GM12865 (cell line): ENCODE data around the gene MRC1.

Source experiments
- DNase-seq: peaks from one replicate; pipeline ENCODE4 v3.0.0; 2010; ENCODE audit warnings: low read depth
- H3K4me3 ChIP-seq: 2 replicates; pipeline ENCODE4 v1.5.1; 2011; ENCODE audit warnings: mild to moderate bottlenecking, low read depth, low read length, control low read depth
- CTCF ChIP-seq: IDR thresholded peaks from 2 replicates; pipeline ENCODE4 v1.5.1; 2011; ENCODE audit warnings: low read length, control low read depth, low read depth, inconsistent platforms; ENCODE audit not compliant: insufficient read depth; ENCODE audit errors: missing control alignments

The MRC1 gene

GRCh38 chr10:17785276-17785930 is 23.7 kb upstream of the MRC1 start:
- H3K4me3 ChIP-seq, result no peak overlapping the region
- no peak for DNase-seq
- TF ChIP-seq CTCF, result no peak

GRCh38 chr10:17787087-17787961 is 21.8 kb upstream of the MRC1 start:
- TF ChIP-seq CTCF, result no peak
- no peak overlapping the region for H3K4me3 ChIP-seq
- no peak for DNase-seq

GRCh38 chr10:17788646-17789045 is 20.5 kb upstream of the MRC1 start:
- H3K4me3 ChIP-seq, result no peak overlapping the region
- DNase-seq, result no peak
- no peak for TF ChIP-seq CTCF

- DNase-seq, result no peak
- TF ChIP-seq CTCF, result no peak
- no peak overlapping the region for H3K4me3 ChIP-seq
Observed at GRCh38 chr10:17789396-17789795, 19.8 kb upstream of the MRC1 start.

GRCh38 chr10:17790651-17791050 is 18.5 kb upstream of the MRC1 start:
- no peak overlapping the region for H3K4me3 ChIP-seq
- no peak for DNase-seq
- TF ChIP-seq CTCF, result no peak

GRCh38 chr10:17792991-17793390 is 16.2 kb upstream of the MRC1 start:
- TF ChIP-seq CTCF, result no peak
- DNase-seq, result no peak
- no peak overlapping the region for H3K4me3 ChIP-seq
